HL-60 (cell line): Measurements from ENCODE around the gene PXMP4.

Source experiments
- DNase-seq, 2 experiments: peaks; one replicate each; pipeline ENCODE4 v3.0.0-alpha.2; 2010 to 2020; ENCODE audit warnings: low read depth in 1 of 2, low spot score in 1 of 2
- H3K27ac ChIP-seq: fragments of 250-450 bp; sonication (Bioruptor Pico); replicated peaks from 2 replicates; pipeline ENCODE4 v1.5.1; 2020; ENCODE audit warnings: mild to moderate bottlenecking, moderate library complexity
- H3K27me3 ChIP-seq: fragments of 250-450 bp; sonication (Bioruptor Pico); 2 replicates; pipeline ENCODE4 v1.5.1; 2021; ENCODE audit warnings: mild to moderate bottlenecking, moderate library complexity; ENCODE audit not compliant: insufficient read depth, poor library complexity, severe bottlenecking
- H3K4me3 ChIP-seq: replicated peaks from 2 replicates; pipeline ENCODE4 v1.5.1; 2011; ENCODE audit warnings: mild to moderate bottlenecking, control low read depth, low read length; ENCODE audit not compliant: insufficient read depth
- CTCF ChIP-seq: IDR thresholded peaks from one replicate; pipeline ENCODE4 v1.5.1; 2011; ENCODE audit warnings: low read length, control low read depth, inconsistent platforms; ENCODE audit not compliant: insufficient read depth
- GABPA ChIP-seq: IDR thresholded peaks from 2 replicates; pipeline ENCODE4 v1.6.1; 2012; ENCODE audit warnings: low read depth
- POLR2AphosphoS5 ChIP-seq: IDR thresholded peaks from 2 replicates; pipeline ENCODE4 v1.6.1; 2012; ENCODE audit warnings: low read depth
- REST ChIP-seq: IDR thresholded peaks from 2 replicates; pipeline ENCODE4 v1.6.1; 2012; ENCODE audit warnings: low read depth; ENCODE audit not compliant: insufficient replicate concordance
- SPI1 ChIP-seq: IDR thresholded peaks from 2 replicates; pipeline ENCODE4 v1.6.1; 2012; ENCODE audit warnings: low read depth, mild to moderate bottlenecking, borderline replicate concordance

The PXMP4 gene

GRCh38 chr20:33707668-33708067 is 12.4 kb downstream of the PXMP4 start:
- H3K27ac ChIP-seq: no peak overlapping the region
- TF ChIP-seq CTCF (no peak), SPI1 (no peak), POLR2AphosphoS5 (no peak), GABPA (no peak), REST (no peak)

GRCh38 chr20:33704197-33704924 is 15.7 kb downstream of the PXMP4 start:
- no peak for DNase-seq
- Histone ChIP-seq H3K27me3 (no peaks in the 10 kb centered on the region), H3K4me3 (no peak overlapping the region), H3K27ac (no peak overlapping the region)
- no peak for TF ChIP-seq GABPA
- no peak for TF ChIP-seq CTCF
- TF ChIP-seq SPI1: no peak
- no peak for TF ChIP-seq REST
- TF ChIP-seq POLR2AphosphoS5: no peak

More at GRCh38 chr20:33707668-33708067, 12.4 kb downstream of the PXMP4 start:
- H3K27me3 ChIP-seq: no peaks in the 10 kb centered on the region
- DNase-seq: no peak
- H3K4me3 ChIP-seq: no peak overlapping the region

GRCh38 chr20:33703498-33704137 is 16.5 kb downstream of the PXMP4 start:
- DNase-seq: no peak
- Histone ChIP-seq H3K4me3 (no peak overlapping the region), H3K27me3 (no peaks in the 10 kb centered on the region), H3K27ac (no peak overlapping the region)
- TF ChIP-seq POLR2AphosphoS5: no peak
- no peak for TF ChIP-seq GABPA
- no peak for TF ChIP-seq CTCF
- TF ChIP-seq REST: no peak
